DOHH2 (cell line): ENCODE results near the gene NRL.

Experiments
- H3F3A ChIP-seq: fragments of 200-600 bp; sonication (generic), shearing (Covaris generic); 2 replicates; pipeline ENCODE4 v1.6.0; 2016; ENCODE audit warnings: antibody characterized with exemption, mild to moderate bottlenecking; ENCODE audit not compliant: control insufficient read depth, insufficient read depth
- H3K27ac ChIP-seq: fragments of 200-600 bp; sonication (generic); 2 replicates; pipeline ENCODE4 v1.5.1; 2014; ENCODE audit warnings: low read depth, mild to moderate bottlenecking, low read length, moderate library complexity
- H3K27me3 ChIP-seq: fragments of 200-600 bp; sonication (generic); 2 replicates; pipeline ENCODE4 v1.6.1; 2014; ENCODE audit warnings: mild to moderate bottlenecking, low read length, mixed read lengths; ENCODE audit not compliant: control insufficient read depth
- H3K36me3 ChIP-seq: fragments of 200-600 bp; sonication (generic); 2 replicates; pipeline ENCODE4 v1.6.1; 2014; ENCODE audit warnings: mild to moderate bottlenecking, low read length, moderate library complexity, mixed read lengths; ENCODE audit not compliant: control insufficient read depth
- H3K4me1 ChIP-seq: fragments of 200-600 bp; sonication (generic); 2 replicates; pipeline ENCODE4 v1.6.1; 2014; ENCODE audit warnings: mild to moderate bottlenecking, low read length, mixed read lengths; ENCODE audit not compliant: control insufficient read depth
- H3K4me2 ChIP-seq: fragments of 200-600 bp; sonication (generic); 2 replicates; pipeline ENCODE4 v1.6.0; 2014; ENCODE audit warnings: mild to moderate bottlenecking, low read length, moderate library complexity
- H3K4me3 ChIP-seq: fragments of 200-600 bp; sonication (generic); 2 replicates; pipeline ENCODE4 v1.5.1; 2014; ENCODE audit warnings: mild to moderate bottlenecking, low read length, mixed read lengths
- H3K79me2 ChIP-seq: fragments of 200-600 bp; sonication (generic); 2 replicates; pipeline ENCODE4 v1.6.1; 2014; ENCODE audit warnings: mild to moderate bottlenecking, low read length, mixed read lengths; ENCODE audit not compliant: control insufficient read depth
- H3K9me2 ChIP-seq: fragments of 200-600 bp; sonication (generic); replicated peaks from 2 replicates; pipeline ENCODE4 v1.6.1; 2014; ENCODE audit warnings: mild to moderate bottlenecking, low read length, mixed read lengths; ENCODE audit not compliant: control insufficient read depth
- H3K9me3 ChIP-seq: fragments of 200-600 bp; sonication (generic); 2 replicates; pipeline ENCODE4 v1.6.1; 2014; ENCODE audit warnings: antibody characterized with exemption, low read length, mixed read lengths; ENCODE audit not compliant: control insufficient read depth, insufficient read depth
- H4K20me1 ChIP-seq: fragments of 200-600 bp; sonication (generic); 2 replicates; pipeline ENCODE4 v1.6.0; 2014; ENCODE audit warnings: low read depth, mild to moderate bottlenecking, antibody characterized with exemption, low read length, moderate library complexity; ENCODE audit not compliant: control insufficient read depth, insufficient read depth
- EZH2phosphoT487 ChIP-seq: fragments of 200-600 bp; sonication (generic); IDR thresholded peaks from 2 replicates; pipeline ENCODE4 v1.6.1; 2017; ENCODE audit warnings: borderline replicate concordance, mild to moderate bottlenecking, antibody characterized with exemption, low read length, moderate library complexity, mixed read lengths
- TF ChIP-seq, protein P1 (sequence below): fragments of 200-600 bp; sonication (generic); IDR thresholded peaks from one replicate; pipeline ENCODE4 v1.5.1; 2014; ENCODE audit warnings: antibody characterized with exemption, mild to moderate bottlenecking, low read depth, low read length; ENCODE audit not compliant: poor library complexity, severe bottlenecking

The NRL gene

DNA sequence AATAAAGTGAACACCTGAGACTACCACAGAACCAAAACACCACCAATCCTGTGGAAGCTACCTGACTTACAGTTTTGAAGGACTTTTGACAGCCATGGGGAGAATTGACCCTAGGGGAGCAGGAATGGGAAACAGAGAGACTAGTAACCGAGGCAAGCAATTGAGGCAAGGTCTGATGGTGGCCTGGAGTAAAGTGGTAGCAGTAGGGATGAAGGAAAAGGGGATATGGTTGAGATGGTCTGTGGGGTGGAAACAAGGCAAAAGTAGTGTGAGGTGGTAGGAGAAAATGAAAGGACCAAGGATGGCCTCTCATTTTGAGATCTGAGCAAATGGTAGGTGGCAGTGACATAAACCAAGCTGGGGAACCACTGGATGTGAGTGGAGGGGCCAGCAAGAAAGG lies 42.1 kb upstream of the NRL start:
- H3K4me1 ChIP-seq, result peaks cover 14% of the 10 kb centered on the region
- H3K36me3 ChIP-seq, result peaks cover 53% of the 10 kb centered on the region
- H3K4me3 ChIP-seq, result no peak overlapping the region
- H4K20me1 ChIP-seq, result no peaks in the 10 kb centered on the region
- TF ChIP-seq, protein P1, sequence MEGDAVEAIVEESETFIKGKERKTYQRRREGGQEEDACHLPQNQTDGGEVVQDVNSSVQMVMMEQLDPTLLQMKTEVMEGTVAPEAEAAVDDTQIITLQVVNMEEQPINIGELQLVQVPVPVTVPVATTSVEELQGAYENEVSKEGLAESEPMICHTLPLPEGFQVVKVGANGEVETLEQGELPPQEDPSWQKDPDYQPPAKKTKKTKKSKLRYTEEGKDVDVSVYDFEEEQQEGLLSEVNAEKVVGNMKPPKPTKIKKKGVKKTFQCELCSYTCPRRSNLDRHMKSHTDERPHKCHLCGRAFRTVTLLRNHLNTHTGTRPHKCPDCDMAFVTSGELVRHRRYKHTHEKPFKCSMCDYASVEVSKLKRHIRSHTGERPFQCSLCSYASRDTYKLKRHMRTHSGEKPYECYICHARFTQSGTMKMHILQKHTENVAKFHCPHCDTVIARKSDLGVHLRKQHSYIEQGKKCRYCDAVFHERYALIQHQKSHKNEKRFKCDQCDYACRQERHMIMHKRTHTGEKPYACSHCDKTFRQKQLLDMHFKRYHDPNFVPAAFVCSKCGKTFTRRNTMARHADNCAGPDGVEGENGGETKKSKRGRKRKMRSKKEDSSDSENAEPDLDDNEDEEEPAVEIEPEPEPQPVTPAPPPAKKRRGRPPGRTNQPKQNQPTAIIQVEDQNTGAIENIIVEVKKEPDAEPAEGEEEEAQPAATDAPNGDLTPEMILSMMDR, result no peak
- no peak for TF ChIP-seq EZH2phosphoT487
- H3K9me3 ChIP-seq, result no peaks in the 10 kb centered on the region
- H3F3A ChIP-seq, result no peaks in the 10 kb centered on the region
- peaks cover 4% of the 10 kb centered on the region for H3K79me2 ChIP-seq
- no peaks in the 10 kb centered on the region for H3K9me2 ChIP-seq
- H3K27me3 ChIP-seq, result no peaks in the 10 kb centered on the region
- H3K27ac ChIP-seq, result no peak overlapping the region
- H3K4me2 ChIP-seq, result no peak overlapping the region

DNA sequence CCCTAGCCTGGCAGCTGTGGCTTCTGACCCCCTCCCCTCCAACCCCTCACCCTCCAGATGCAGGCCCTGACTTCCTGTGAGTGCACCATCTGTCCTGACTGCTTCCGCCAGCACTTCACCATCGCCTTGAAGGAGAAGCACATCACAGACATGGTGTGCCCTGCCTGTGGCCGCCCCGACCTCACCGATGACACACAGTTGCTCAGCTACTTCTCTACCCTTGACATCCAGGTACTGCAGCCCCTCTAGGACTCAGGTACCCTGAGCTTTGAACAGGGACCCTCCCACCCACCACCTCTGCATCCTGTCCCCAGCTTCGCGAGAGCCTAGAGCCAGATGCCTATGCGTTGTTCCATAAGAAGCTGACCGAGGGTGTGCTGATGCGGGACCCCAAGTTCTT lies 40.4 kb upstream of the NRL start:
- Histone ChIP-seq H3K4me1 (no peaks in the 10 kb centered on the region), H3F3A (no peaks in the 10 kb centered on the region), H3K79me2 (no peaks in the 10 kb centered on the region; the same call in 1 of the 2 replicates), H4K20me1 (no peaks in the 10 kb centered on the region), H3K27me3 (no peaks in the 10 kb centered on the region), H3K9me2 (no peaks in the 10 kb centered on the region), H3K27ac (no peak overlapping the region), H3K9me3 (no peaks in the 10 kb centered on the region), H3K4me3 (no peak overlapping the region), H3K36me3 (peaks cover 64% of the 10 kb centered on the region), H3K4me2 (no peak overlapping the region)
- TF ChIP-seq, protein P1, result no peak
- TF ChIP-seq EZH2phosphoT487, result no peak

- H3K27me3 ChIP-seq, result no peaks in the 10 kb centered on the region
- no peak overlapping the region for H3K4me3 ChIP-seq
- H3K4me2 ChIP-seq, result no peak overlapping the region
- peaks cover 22% of the 10 kb centered on the region for H3K79me2 ChIP-seq
- peaks cover 60% of the 10 kb centered on the region for H3K36me3 ChIP-seq
- 0 out of 2 replicates have a peak, but pooled peaks cover 3% of the 10 kb centered on the region for H3F3A ChIP-seq
- peaks cover 3% of the 10 kb centered on the region; the same call in 1 of the 2 replicates for H4K20me1 ChIP-seq
- no peaks in the 10 kb centered on the region for H3K9me2 ChIP-seq
- no peaks in the 10 kb centered on the region for H3K9me3 ChIP-seq
- no peak for TF ChIP-seq EZH2phosphoT487
- TF ChIP-seq, protein P1, result no peak
- H3K27ac ChIP-seq, result no peak overlapping the region
- H3K4me1 ChIP-seq, result peaks cover 10% of the 10 kb centered on the region
Measured at GRCh38 chr14:24151404-24152080, 36.8 kb upstream of the NRL start.
